Thyroid gland (tissue), 4 donors: ENCODE results near the gene PCBP3.

Experiments
- CTCF ChIP-seq, 6 experiments: fragments of 200-600 bp in 3 of 6; fragments of 450-650 bp in 3 of 6; sonication (generic) in 3 of 6; IDR thresholded peaks; one replicate each; pipeline ENCODE4 v1.5.1; 2016 to 2019; ENCODE audit warnings: antibody characterized with exemption in 6 of 6, mild to moderate bottlenecking in 2 of 6, inconsistent platforms in 1 of 6, moderate library complexity in 1 of 6
- POLR2A ChIP-seq, 2 donors: fragments of 450-650 bp; IDR thresholded peaks; one replicate each; pipeline ENCODE4 v1.6.1; 2017; ENCODE audit warnings: antibody characterized with exemption in 2 of 2, mild to moderate bottlenecking in 2 of 2, moderate library complexity in 1 of 2

- TF ChIP-seq POLR2A (IDR thresholded peaks at IDR 0.05): no peak
- TF ChIP-seq CTCF (IDR thresholded peaks at IDR 0.05): no peak
Measured at GRCh38 chr21:45830720-45831366, 187.3 kb downstream of the PCBP3 start.
